ENCODE measurements around the gene CDK10. TPM values are rescaled to one million over a fixed set of nuclear protein-coding genes. Genes with fewer than 3 reads are reported as not detected.
"Not testable (repeated sequence)": the region's sequence is repeated elsewhere in the genome, so short reads cannot be mapped to it uniquely, and the experiment has no call there.

Gene CDK10
- total RNA-seq, 1 donor from 2014 or later, result 44.0 TPM

DNA sequence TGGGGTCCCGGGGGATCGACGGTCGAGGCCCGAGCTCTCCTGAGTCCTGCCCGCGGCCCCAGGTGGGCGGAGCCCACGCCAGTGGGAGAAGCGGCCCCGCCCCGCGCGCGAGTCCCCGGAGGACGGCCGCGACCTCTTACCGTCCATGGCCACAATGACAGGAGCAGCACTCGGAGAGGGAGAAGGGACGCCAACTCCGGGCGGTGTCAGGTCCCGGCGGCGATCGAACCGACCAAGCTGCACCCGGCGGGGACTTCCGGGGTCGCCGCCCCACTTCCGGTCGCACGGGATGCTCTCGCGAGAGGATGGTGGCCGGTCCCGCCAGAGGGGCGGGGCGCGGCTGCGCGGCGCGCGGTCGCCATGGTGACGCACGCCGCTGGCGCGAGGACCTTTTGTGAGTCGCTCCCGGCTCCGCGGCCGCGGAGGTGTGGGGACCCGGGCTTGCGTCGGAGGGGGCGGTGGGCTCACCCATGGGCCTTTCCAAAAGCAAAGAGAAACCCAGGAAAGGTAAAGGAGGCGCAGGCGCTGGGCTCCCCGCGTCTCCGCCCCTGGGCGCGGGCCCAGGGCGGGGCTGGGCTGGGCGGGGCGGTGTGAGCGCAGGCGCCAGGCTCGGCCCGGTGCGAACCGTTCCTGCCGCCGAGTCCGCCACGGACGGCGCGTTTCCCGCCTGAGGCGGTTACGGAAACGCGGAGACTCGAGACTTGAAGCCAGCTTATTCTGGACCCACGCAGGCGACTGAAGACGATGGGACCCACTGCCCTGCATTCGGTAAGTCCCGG, 28.9 kb upstream of the CDK10 start, which contains the start of the genes CHMP1A and SPATA33:
CHMP1A (minus strand) TSS at position 267 of the 779 bp plus-strand sequence; CDS start at position 147, 120 bp downstream.
SPATA33 (plus strand) TSS at position 395 of the 779 bp plus-strand sequence; CDS start at position 471, 76 bp downstream.
- H3K36me3 ChIP-seq, result peaks cover 0 to 7% of the 10 kb centered on the region in 2 donors
- peaks cover 29% of the 10 kb centered on the region for H3K4me1 ChIP-seq
- intact Hi-C loops (cut with DNase I), result no loop called here
- no peaks in the 10 kb centered on the region for H3K27me3 ChIP-seq
- peak within 1 kb of the TSS; percentile 91 to 93 for H3K4me3 ChIP-seq
- no peaks in the 10 kb centered on the region for H3K9me3 ChIP-seq
- TF ChIP-seq POLR2A (IDR thresholded peaks at IDR 0.05) (peak in 1 of 2 donors; percentile 6), POLR2AphosphoS5 (IDR thresholded peaks at IDR 0.05; ENCODE audit: insufficient read depth in 1 of 2, low read depth in 1 of 2) (peak in 1 of 2 donors; percentile 71)
- TF ChIP-seq, protein P1, sequence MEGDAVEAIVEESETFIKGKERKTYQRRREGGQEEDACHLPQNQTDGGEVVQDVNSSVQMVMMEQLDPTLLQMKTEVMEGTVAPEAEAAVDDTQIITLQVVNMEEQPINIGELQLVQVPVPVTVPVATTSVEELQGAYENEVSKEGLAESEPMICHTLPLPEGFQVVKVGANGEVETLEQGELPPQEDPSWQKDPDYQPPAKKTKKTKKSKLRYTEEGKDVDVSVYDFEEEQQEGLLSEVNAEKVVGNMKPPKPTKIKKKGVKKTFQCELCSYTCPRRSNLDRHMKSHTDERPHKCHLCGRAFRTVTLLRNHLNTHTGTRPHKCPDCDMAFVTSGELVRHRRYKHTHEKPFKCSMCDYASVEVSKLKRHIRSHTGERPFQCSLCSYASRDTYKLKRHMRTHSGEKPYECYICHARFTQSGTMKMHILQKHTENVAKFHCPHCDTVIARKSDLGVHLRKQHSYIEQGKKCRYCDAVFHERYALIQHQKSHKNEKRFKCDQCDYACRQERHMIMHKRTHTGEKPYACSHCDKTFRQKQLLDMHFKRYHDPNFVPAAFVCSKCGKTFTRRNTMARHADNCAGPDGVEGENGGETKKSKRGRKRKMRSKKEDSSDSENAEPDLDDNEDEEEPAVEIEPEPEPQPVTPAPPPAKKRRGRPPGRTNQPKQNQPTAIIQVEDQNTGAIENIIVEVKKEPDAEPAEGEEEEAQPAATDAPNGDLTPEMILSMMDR (IDR thresholded peaks at IDR 0.05), result no peak
- no peak for DNase-seq (ENCODE audit: extremely low spot score in 2 of 2)
- peak within 1 kb of the TSS; percentile 71 for H3K27ac ChIP-seq

DNA sequence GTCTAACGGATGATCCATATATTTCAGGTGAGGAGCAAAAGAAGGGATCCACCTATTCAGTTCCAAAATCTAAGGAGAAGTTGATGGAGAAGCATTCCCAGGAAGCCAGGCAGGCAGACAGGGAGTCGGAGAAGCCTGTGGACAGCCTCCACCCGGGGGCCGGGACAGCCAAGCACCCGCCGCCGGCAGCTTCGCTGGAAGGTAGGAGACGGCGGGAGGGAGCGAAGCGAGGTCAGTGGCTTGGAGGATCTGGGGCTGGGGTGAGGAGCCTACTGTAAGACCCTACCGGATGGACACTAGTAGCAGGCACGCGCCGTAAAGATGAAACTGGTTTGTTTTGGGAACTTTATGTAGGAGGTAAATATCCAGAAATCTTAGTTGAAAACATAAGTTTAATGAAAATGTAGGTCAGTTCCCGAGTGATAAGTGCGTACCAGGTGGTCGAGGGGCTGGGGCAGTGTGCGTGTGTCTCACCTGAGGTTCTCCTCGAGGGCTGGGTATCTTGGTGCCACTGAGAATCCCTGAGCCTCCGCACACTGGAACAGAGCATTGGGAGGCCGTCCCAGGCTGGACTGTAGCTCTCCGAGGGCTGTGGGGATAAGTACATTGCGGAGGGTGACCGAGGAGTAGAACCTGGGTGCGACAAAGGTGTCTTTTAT, 28.1 kb upstream of the CDK10 start:
- Histone ChIP-seq H3K9me3 (no peaks in the 10 kb centered on the region), H3K4me1 (peaks cover 29% of the 10 kb centered on the region), H3K27ac (peak overlapping the region; percentile 71), H3K4me3 (peak overlapping the region; percentile 91 to 93), H3K36me3 (peaks cover 0 to 14% of the 10 kb centered on the region in 2 donors), H3K27me3 (no peaks in the 10 kb centered on the region)
- TF ChIP-seq, protein P1 (IDR thresholded peaks at IDR 0.05), result no peak
- TF ChIP-seq POLR2A (IDR thresholded peaks at IDR 0.05) (no peak), POLR2AphosphoS5 (IDR thresholded peaks at IDR 0.05; ENCODE audit: insufficient read depth in 1 of 2, low read depth in 1 of 2) (no peak)
- peak in 1 of 2 donors; percentile 86 for DNase-seq (ENCODE audit: extremely low spot score in 2 of 2)
- intact Hi-C loops (cut with DNase I), result no loop called here

DNA sequence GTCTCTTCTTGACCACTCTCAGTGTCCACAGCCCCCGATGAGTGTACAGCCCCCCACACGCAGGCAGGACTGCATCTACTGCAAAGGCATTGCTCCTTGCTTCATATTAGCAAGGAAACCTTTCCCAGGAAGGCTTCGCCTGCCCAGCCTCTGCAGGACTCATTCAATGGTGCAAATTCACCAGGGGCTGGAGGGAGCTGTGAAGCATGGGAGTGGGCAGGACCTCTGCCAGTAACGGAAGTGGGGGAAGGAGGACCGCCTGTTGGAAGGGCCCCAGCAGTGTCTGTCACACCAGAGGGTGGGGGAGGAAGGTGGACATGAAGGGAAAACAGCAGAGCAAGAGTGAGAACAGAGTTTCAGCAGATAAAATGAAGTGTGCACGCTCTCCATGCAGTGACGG, 26.3 kb upstream of the CDK10 start:
- H3K9me3 ChIP-seq, result no peaks in the 10 kb centered on the region
- no peak overlapping the region for H3K4me3 ChIP-seq
- no peak for DNase-seq (ENCODE audit: extremely low spot score in 2 of 2)
- no peak for TF ChIP-seq POLR2AphosphoS5 (IDR thresholded peaks at IDR 0.05; ENCODE audit: insufficient read depth in 1 of 2, low read depth in 1 of 2)
- TF ChIP-seq, protein P1 (IDR thresholded peaks at IDR 0.05), result no peak
- no peak for TF ChIP-seq POLR2A (IDR thresholded peaks at IDR 0.05)
- no peaks in the 10 kb centered on the region for H3K27me3 ChIP-seq
- H3K27ac ChIP-seq, result no peak overlapping the region
- peaks cover 29% of the 10 kb centered on the region for H3K4me1 ChIP-seq
- intact Hi-C loops (cut with DNase I), result no loop called here
- peaks cover 0 to 17% of the 10 kb centered on the region in 2 donors for H3K36me3 ChIP-seq

DNA sequence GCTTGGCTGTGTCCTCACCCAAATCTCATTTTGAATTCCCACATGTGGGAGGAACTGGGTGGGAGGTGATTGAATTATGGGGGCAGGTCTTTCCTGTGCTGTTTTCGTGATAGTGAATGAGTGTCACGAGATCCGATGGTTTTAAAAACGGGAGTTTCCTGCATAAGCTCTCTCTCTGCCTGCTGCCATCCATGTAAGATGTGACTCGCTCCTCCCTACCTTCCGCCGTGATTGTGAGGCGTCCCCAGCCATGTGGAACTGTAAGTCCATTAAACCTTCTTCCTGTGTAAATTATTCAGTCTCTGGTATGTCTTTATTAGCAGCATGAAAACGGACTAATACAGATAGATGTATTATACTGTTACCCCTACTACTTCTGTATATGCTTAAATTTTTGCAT, 25.3 kb upstream of the CDK10 start:
- no peak for DNase-seq (ENCODE audit: extremely low spot score in 2 of 2)
- TF ChIP-seq POLR2AphosphoS5 (IDR thresholded peaks at IDR 0.05; ENCODE audit: insufficient read depth in 1 of 2, low read depth in 1 of 2) (no peak), POLR2A (IDR thresholded peaks at IDR 0.05) (no peak)
- TF ChIP-seq, protein P1 (IDR thresholded peaks at IDR 0.05), result no peak
- Histone ChIP-seq H3K27me3 (no peaks in the 10 kb centered on the region), H3K27ac (no peak overlapping the region), H3K36me3 (peaks cover 0 to 17% of the 10 kb centered on the region in 2 donors), H3K4me3 (no peak overlapping the region), H3K9me3 (no peaks in the 10 kb centered on the region), H3K4me1 (peaks cover 21% of the 10 kb centered on the region)
- intact Hi-C loops (cut with DNase I), result no loop called here

DNA sequence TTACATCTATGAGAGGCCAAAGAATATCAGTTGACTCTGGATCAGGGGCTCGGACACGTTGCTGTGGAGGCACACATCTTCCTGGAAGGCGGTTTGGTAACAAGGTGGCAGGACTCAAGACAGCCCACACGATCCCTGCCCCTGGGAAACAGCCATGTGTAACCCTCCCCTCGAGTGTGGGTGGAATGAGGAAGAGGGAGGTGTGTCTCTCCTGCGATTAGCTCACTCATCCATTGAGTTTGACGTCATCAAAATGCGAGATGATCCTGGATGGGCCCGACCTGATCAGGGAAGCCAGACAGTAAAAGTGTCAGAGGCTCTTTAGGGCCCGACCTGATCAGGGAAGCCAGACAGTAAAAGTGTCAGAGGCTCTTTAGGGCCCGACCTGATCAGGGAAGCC, 22.3 kb upstream of the CDK10 start:
- intact Hi-C loops (cut with DNase I); H3K27ac ChIP-seq; H3K27me3 ChIP-seq; DNase-seq (ENCODE audit: extremely low spot score in 2 of 2); H3K9me3 ChIP-seq; H3K4me1 ChIP-seq; H3K4me3 ChIP-seq: not testable (repeated sequence)
- peaks cover 0 to 17% of the 10 kb centered on the region in 2 donors for H3K36me3 ChIP-seq

DNA sequence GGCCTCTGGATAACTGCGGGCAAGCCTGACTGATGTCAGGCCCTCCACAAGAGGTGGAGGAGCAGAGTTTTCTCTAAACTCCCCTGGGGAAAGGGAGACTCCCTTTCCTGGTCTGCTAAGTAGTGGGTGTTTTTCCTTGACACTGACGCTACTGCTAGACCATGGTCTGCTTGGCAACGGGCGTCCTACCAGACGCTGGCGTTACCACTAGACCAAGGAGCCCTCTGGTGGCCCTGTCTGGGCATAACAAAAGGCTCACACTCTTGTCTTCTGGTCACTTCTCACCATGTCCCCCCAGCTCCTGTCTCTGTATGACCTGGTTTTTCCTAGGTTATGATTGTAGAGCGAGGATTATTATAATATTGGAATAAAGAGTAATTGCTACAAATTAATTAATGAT, 19.5 kb upstream of the CDK10 start:
- H3K4me3 ChIP-seq; H3K27me3 ChIP-seq; H3K4me1 ChIP-seq; H3K27ac ChIP-seq; DNase-seq (ENCODE audit: extremely low spot score in 2 of 2); intact Hi-C loops (cut with DNase I); H3K9me3 ChIP-seq: not testable (repeated sequence)
- peaks cover 0 to 13% of the 10 kb centered on the region in 2 donors for H3K36me3 ChIP-seq
